Left renal pelvis (tissue), 4 donors: ENCODE measurements around the gene PLD3. TPM values are rescaled to one million over a fixed set of nuclear protein-coding genes. Genes with fewer than 3 reads are reported as not detected.
"Not testable (repeated sequence)": the region's sequence is repeated elsewhere in the genome, so short reads cannot be mapped to it uniquely, and the experiment has no call there.

Experiments used
- DNase-seq, 4 donors: peaks; one replicate each; pipeline ENCODE4 v3.0.0-alpha.2; 2013; ENCODE audit warnings: low read depth in 4 of 4, low spot score in 3 of 4
- polyA plus RNA-seq, 4 donors: library from polyadenylated mRNA; unstranded; fragments of 120-200 nt; gene quantifications; one replicate each; pipeline ENCODE4 v1.2.1, GENCODE V29; 2013; ENCODE audit not compliant: insufficient read length in 4 of 4

PLD3 gene
- polyA plus RNA-seq, 4 donors, result 239 to 328 (median 258) TPM

GRCh38 chr19:40387155-40387554 is 38.7 kb downstream of the PLD3 start:
- no peak for DNase-seq

DNA sequence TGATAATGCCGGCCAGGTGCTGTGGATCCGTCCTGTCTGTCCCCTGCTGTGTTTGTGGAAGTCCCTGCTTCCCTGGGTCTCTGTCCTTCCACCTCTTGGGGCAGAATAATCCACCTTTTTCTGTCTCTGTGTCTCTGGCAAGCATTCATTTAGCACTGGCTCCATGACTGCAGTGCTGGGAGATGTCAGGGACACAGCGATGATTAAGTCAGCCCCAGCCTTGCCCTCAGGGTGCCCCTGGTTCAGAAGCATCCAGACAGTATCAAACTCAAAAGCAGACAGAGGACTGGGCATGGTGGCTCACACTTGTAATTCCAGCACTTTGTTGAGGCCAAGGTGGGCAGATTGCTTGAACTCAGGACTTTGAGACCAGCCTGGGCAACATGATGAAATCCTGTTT is 40.0 kb downstream of the PLD3 start:
- DNase-seq, result no peak

GRCh38 chr19:40389404-40390083 is 41.0 kb downstream of the PLD3 start:
- no peak for DNase-seq

DNA sequence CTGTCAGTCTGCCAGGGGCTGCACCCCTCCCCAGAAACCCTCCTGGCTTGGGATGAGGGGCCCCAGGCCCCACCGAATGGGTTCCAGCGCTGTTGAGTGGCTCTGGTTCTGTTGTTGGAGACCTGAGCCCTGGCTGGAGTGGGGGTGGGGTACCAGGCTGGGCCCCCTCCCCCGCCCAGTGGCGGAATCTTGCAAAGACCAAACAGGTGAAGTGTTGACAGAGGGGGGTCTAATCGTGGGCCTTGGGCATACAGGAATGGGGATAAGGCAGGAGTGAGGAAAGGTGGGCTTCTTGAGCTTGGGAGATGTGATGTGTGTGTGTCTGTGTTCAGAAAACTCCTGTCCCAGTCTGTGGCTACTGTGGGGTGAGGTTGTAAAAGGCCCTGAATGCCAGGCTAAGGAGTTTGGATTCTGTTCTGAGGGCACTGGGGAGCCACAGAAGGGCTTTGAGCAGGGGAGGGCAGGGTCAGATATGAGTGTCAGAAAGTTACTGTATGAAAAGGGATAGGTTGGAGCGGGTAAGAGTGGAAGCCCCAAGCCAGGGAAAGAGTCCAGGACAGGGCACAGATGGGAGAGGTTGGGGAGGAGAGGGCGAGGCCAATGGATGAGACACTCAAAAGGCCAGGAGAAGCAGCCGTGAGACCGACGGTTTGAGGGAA is 41.7 kb downstream of the PLD3 start, which contains the start of gene HIPK4:
Gene HIPK4, minus strand, starts transcription at position 98 of the 659 bp plus-strand sequence. CDS start 279 bp downstream, outside the sequence.
- DNase-seq, result no peak

DNA sequence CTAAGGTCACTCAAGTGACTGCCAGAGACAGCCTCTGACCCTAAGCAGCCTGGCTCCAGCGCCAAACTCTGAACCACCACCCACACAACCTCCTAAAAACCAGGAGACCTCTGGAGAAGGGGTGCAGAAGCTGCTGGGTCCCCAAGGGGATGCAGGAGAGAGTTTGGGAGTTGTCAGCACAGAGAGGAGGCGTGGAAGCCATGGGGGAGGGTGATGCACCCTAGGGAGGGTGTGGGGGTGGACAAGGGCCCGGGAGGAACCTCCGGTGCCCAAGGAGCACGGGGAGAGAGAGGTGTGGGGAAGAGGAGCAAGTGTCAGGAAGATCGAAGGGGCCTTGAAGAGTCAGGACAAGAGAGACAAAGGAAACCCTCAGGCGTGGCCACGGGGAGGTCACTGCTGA is 43.6 kb downstream of the PLD3 start:
- no peak for DNase-seq

DNA sequence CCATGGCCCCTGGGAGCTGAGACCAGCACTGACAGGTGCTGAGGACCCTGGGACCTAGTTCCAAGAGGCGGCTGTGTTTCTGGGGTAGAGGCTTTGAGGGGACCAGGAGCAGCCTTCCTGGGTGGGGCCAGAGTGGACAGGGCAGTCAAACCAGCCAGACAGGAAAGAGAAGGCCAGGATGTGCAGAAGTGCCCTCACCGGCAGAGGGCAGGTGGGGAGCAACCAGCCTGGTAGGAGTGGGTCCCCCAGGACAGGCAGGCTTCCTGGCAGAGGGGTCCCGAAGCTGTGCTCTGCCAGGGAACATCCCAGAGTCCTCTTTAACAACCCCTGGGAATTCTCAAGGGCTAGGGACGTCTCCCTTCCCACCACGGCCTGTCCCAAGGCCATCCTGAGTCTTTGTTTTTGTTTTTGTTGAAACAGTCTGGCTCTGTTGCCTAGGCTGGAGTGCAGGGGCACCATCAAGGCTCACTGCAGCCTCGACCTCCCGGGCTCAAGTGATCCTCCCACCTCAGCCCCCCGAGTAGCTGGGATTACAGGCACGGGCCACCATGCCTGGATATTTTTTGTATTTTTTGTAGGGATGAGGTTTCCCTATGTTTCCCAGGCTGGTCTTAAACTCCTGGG is 44.5 kb downstream of the PLD3 start:
- DNase-seq, result no peak

- no peak for DNase-seq
These were observed 45.7 kb downstream of the PLD3 start for GRCh38 chr19:40393894-40394815.

DNA sequence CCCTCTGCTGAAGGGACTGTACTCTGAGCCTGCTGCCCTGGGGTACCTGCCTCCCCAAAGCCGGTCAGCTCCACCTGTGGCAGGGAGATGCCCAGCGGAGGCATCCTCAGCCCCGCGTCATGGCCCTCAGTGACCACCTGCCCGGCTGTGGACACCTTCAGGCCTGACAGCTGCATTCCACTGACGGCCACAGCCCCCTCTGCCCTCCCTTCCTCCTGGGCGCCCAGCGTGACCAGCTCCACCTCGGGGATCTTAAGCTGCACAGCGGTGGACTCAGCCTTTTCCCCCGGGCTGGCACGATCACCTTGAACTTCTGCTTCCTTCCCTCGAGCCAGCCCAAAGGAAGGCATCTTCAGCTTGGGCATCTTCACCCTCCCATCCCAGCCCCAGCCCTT is 46.3 kb downstream of the PLD3 start:
- no peak for DNase-seq

DNA sequence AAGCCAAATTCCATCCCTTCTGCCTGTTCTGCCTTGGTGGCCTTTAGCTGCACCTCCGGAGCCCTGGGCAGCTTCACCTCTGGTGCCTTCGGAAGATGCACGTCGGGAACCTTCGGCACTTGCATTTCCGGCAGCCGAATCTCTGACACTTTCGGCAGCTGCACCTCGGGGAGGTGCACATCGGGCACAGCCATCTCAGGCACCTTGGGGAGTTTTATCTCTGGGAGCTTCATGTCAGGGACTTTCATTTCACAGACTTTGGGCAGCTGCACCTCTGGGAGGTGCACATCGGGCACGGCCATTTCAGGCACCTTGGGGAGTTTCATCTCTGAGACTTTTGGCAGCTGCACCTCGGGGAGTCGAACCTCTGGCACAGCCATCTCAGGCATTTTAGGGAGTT is 47.5 kb downstream of the PLD3 start:
- DNase-seq, result no peak

DNA sequence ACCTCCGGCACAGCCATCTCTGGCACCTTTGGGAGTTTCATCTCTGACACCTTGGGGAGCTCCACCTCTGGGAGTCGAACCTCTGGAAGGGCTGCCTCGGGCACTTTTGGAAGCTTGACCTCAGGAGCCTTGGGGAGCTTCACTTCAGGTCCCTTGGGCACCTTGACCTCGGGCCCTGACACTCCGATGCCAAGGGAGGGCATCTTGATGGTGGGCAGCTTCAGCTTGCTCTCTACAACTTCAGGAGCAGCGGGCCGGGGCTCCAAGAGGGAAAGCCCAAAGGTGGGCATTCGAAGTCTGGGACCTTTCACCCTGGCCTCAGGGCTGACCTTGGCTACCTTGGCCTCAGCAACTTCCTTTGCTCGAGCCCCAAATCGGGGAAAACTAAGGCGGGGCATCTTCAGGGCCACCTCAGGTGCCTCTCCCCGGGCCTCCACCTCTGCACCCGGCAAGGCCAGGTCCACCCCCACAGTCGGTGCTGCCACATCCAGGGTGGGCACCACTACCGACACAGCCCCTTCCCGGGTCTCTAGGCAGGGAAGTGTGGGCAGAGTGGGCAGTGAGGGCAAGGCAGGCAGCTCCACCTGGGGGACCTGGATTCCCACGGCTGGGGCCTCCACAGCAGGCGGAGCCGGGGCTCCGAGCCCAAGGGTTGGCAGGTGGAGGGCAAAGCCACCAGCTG is 48.5 kb downstream of the PLD3 start:
- no peak for DNase-seq

- DNase-seq, result no peak
These were observed 49.0 kb downstream of the PLD3 start for GRCh38 chr19:40397568-40397906.

GRCh38 chr19:40398417-40399131 is 50.1 kb downstream of the PLD3 start:
- peak in 1 of 4 donors; percentile 34 for DNase-seq

GRCh38 chr19:40400559-40400958 is 52.1 kb downstream of the PLD3 start:
- no peak for DNase-seq

DNA sequence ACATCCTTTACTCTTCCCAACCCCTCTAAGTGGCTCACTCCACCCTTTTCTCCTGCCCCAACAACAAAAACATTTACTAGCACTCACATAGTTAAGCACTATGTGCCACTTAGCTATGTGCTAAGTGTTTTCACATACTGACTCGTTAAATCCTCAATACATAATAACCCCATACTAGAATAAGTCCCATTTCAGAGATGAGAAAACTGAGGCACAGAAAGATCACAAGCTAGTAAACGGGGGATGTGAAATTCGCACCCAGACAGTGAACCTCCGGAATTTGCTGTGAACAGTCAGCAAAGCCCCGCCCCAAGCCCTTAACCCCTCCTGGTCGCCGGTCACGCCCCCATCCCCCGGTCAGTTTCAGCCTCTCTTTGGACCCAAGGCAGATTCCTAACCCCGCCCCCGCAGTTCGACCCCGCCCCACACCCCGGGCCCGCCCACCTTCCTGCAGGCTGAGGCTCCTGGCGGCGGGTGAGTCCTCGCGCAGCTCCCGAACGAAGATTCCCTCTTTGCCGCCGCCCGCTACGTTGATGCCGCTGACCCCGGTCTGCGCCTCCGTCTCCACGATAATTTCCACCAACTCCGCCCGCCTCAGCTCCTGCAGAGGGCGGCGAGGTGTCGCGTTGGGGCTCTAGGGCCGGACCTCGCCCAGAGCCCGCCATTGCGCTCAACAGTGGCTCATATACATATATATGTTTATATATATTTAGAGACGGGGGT is 54.9 kb downstream of the PLD3 start:
- DNase-seq, result peak; percentile 58 to 75 (median 67)

DNA sequence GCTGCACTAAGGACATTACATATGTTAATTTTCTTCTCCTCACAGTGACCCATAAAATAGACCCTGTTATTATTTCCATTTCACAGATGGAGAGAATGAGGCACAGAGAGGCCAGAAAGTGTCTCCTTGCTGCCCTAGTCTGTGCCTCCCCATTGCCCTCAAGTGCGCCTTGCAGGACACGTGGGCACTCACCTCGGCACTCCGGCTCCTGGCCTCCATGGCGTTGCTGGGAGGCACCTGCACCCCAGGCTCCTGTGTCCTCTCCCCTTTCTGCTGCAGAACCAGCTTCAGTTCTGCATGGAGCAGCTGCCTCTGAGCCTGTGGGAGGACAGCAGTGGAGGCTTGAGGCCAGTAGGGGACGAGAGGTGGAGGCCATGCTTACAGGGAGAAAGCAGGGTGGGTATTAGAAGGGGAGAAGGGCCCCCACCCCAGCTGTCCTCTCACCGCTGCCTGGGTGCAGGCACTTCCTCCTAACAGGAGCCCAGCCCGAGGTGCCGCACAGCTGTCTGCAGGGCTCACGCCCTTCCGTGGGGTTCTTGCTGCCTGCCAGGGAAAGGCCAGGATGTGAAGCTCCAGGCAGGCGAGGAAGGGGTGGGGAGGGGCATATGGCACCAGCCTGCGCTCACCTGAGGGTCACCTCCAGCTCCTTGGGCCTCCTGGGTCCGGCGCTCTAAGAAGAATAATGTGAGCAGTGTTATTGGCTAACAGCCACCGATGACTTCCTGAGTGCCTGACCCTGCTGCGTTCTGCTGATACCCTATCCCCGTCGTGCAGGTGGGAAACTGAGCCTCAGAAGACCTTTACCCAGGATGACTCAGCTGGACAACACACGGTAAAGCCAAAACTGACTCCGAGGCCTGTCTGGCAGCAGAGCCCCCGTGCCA is 59.5 kb downstream of the PLD3 start:
- no peak for DNase-seq

GRCh38 chr19:40408598-40408925 is 60.1 kb downstream of the PLD3 start:
- DNase-seq, result not testable (repeated sequence)

DNA sequence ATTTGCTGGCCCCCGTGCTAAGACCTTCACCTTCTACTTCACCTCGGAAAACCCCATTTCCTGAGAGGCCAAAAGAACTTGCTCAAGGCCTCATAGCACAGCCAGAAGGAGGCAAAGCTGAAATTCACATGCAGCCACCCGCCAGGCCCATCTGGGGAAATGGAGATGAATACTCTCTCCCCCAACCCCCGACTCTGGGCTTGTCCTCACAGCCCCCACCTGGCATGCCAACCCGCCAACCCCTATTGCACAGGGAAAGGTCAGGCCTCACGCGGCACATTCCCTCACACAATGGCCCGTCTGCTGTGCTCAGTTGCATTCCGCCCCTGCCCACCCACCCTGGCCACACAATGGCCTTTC is 61.5 kb downstream of the PLD3 start:
- no peak for DNase-seq

- no peak for DNase-seq
These were observed 62.8 kb downstream of the PLD3 start for GRCh38 chr19:40411125-40411842.
